ENCODE data around the gene SYNJ2. TPM values are rescaled to one million over a fixed set of nuclear protein-coding genes. Genes with fewer than 3 reads are reported as not detected.

SYNJ2 gene
- polyA plus RNA-seq, 1 experiment, result 40.8 TPM

DNA sequence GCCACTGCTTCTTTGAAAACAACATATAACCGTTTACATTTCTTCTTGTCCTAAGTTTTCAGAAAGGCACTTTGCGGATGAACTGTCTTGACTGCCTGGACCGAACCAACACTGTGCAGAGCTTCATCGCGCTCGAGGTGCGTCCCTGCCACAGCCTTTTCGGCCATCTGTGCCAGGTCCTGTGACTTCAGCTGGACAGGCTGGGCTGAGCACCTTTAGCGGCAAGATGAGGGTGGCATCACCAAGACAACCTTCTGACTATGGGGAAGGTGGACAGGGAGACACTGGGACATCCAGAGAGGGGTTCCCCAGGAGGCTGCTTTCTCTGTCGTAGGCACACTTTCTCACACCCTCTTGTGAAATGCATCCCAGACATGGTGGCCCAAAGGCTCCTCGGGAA lies 82.1 kb downstream of the SYNJ2 start:
- ChIA-PET POLR2A (no interaction called here), CTCF (interaction anchor here (0.8 to 10.1 kb wide), 3 partner anchors 8 to 38 kb away, joined by 4 to 62 read pairs (median 5); no protein-coding TSS in a partner anchor)
- Histone ChIP-seq H3K27ac (ENCODE audit: low read depth, low read length) (no peak overlapping the region), H3K4me3 (ENCODE audit: low read depth, low read length) (no peak overlapping the region), H3K27me3 (ENCODE audit: control insufficient read depth, insufficient read depth, low read length) (no peaks in the 10 kb centered on the region), H3K9me3 (ENCODE audit: control insufficient read depth, insufficient read depth, low read length) (peaks cover 5% of the 10 kb centered on the region; the same call in 1 of the 2 replicates)
- no peak for DNase-seq (ENCODE audit: low read depth, low spot score)
- TF ChIP-seq, protein P1, sequence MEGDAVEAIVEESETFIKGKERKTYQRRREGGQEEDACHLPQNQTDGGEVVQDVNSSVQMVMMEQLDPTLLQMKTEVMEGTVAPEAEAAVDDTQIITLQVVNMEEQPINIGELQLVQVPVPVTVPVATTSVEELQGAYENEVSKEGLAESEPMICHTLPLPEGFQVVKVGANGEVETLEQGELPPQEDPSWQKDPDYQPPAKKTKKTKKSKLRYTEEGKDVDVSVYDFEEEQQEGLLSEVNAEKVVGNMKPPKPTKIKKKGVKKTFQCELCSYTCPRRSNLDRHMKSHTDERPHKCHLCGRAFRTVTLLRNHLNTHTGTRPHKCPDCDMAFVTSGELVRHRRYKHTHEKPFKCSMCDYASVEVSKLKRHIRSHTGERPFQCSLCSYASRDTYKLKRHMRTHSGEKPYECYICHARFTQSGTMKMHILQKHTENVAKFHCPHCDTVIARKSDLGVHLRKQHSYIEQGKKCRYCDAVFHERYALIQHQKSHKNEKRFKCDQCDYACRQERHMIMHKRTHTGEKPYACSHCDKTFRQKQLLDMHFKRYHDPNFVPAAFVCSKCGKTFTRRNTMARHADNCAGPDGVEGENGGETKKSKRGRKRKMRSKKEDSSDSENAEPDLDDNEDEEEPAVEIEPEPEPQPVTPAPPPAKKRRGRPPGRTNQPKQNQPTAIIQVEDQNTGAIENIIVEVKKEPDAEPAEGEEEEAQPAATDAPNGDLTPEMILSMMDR (IDR thresholded peaks at IDR 0.05; ENCODE audit: low read depth, low read length), result no peak

DNA sequence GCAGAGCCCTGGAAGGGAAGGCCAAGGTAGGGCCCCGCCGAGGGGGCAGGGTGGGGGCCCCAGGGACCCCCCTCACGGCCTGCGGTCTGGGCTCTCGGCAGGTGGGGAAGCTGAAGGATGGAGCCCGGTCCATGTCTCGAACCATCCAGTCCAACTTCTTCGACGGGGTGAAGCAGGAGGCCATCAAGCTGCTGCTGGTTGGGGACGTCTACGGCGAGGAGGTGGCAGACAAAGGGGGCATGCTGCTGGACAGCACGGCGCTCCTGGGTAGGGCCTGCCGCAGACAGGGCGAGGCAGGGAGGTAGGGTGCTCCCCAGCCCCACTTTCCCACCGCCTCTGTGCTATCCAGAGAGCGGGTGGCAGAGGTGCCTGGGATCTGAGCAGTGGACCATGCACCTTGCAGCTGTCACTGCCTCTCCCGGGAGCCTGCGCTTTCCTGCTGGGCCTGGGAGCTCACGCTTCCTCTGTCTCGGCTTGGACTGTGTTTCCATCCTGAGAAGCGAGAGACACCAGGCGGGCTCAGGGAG lies 83.1 kb downstream of the SYNJ2 start:
- peaks cover 5% of the 10 kb centered on the region; the same call in 1 of the 2 replicates for H3K9me3 ChIP-seq (ENCODE audit: control insufficient read depth, insufficient read depth, low read length)
- CTCF ChIA-PET, result no interaction called here
- H3K27ac ChIP-seq (ENCODE audit: low read depth, low read length), result no peak overlapping the region
- POLR2A ChIA-PET, result no interaction called here
- no peak for DNase-seq (ENCODE audit: low read depth, low spot score)
- H3K27me3 ChIP-seq (ENCODE audit: control insufficient read depth, insufficient read depth, low read length), result no peaks in the 10 kb centered on the region
- TF ChIP-seq, protein P1 (IDR thresholded peaks at IDR 0.05; ENCODE audit: low read depth, low read length), result no peak
- no peak overlapping the region for H3K4me3 ChIP-seq (ENCODE audit: low read depth, low read length)

DNA sequence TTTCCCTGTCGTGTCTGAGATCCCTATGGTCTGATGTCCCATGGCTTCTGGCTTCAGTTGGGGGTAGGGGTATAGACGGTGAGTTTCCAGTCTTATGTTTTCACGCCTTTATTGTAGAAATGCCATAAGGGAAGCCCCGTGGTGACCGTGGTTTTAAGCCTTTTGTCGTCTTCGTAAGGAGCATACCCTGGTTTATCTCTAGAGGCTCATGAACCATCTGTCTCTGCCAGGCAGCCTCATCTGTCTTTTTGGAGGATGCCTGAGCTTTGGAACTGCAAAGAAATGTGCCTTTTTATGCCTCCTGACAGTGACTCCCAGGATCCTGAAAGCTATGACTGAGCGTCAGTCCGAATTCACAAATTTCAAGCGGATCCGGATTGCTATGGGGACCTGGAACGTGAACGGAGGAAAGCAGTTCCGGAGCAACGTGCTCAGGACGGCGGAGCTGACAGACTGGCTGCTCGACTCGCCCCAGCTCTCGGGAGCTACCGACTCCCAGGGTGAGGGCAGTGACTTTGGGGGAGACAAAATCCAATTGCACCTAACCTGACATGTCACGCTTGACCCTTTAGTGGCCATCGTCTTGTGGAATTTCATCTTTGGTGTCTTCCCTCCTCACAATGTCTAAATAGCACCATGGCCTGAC lies 84.6 kb downstream of the SYNJ2 start:
- H3K27ac ChIP-seq (ENCODE audit: low read depth, low read length), result no peak overlapping the region
- ChIA-PET CTCF (no interaction called here), POLR2A (no interaction called here)

DNA sequence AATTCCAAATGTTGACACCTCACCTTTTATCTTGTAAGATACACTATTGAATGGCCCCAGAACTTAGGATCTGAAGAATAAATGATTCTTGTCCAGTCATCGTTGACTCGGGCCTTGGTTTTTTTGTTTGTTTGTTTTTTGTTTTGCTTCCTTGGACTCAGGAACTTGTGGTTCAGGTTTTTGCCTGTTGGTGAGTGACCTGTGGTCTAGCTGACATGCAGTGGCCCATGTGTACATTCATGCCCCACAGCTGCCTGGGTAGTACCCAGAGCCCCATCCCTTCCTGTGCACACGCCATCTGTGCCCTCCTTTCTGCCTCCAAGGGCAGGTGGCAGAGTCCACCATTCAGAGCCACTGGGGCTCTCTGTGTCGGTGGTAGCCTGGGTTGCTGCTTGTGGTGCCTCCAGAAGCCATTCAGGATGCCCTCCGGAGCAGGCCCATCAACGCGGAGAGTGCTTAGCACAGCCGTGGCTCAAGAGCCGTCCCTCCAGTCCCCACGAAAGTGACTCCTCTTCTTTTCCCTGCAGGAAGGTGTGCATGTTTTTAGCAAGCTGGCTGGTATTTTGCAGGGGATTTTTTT lies 85.9 kb downstream of the SYNJ2 start:
- ChIA-PET CTCF (interaction anchor here (1.0 kb wide), 1 partner anchor 55 kb away, joined by 4 read pairs; no protein-coding TSS in a partner anchor), POLR2A (no interaction called here)
- no peaks in the 10 kb centered on the region for H3K27me3 ChIP-seq (ENCODE audit: control insufficient read depth, insufficient read depth, low read length)
- no peak for DNase-seq (ENCODE audit: low read depth, low spot score)
- H3K27ac ChIP-seq (ENCODE audit: low read depth, low read length), result peak overlapping the region; percentile 11
- TF ChIP-seq, protein P1 (IDR thresholded peaks at IDR 0.05; ENCODE audit: low read depth, low read length), result no peak
- H3K4me3 ChIP-seq (ENCODE audit: low read depth, low read length), result no peak overlapping the region
- H3K9me3 ChIP-seq (ENCODE audit: control insufficient read depth, insufficient read depth, low read length), result no peaks in the 10 kb centered on the region; the same call in 1 of the 2 replicates

More for the DNA sequence above, 84.6 kb downstream of the SYNJ2 start:
- no peak for DNase-seq (ENCODE audit: low read depth, low spot score)
- Histone ChIP-seq H3K27me3 (ENCODE audit: control insufficient read depth, insufficient read depth, low read length) (no peaks in the 10 kb centered on the region), H3K4me3 (ENCODE audit: low read depth, low read length) (no peak overlapping the region), H3K9me3 (ENCODE audit: control insufficient read depth, insufficient read depth, low read length) (peaks cover 5% of the 10 kb centered on the region; the same call in 1 of the 2 replicates)
- TF ChIP-seq, protein P1 (IDR thresholded peaks at IDR 0.05; ENCODE audit: low read depth, low read length), result no peak

Measured in AG04450 (cell line).